Measurements from ENCODE around the gene GRM8. TPM values are rescaled to one million over a fixed set of nuclear protein-coding genes. Genes with fewer than 3 reads are reported as not detected.

Gene GRM8
- polyA plus RNA-seq, 1 donor from 2014 or later = 1.5 TPM

GRCh38 chr7:127290116-127290655, 37.4 kb upstream of the GRM8 start:
- TF ChIP-seq TAF1 (IDR thresholded peaks at IDR 0.05; ENCODE audit: low read depth) (no peak), CTCF (IDR thresholded peaks at IDR 0.05; ENCODE audit: poor library complexity, severe bottlenecking) (no peak), EZH2 (IDR thresholded peaks at IDR 0.05; ENCODE audit: borderline replicate concordance, insufficient read depth, low read length, poor library complexity, severe bottlenecking) (no peak), MXI1 (conservative IDR thresholded peaks at IDR 0.05; ENCODE audit: poor library complexity, severe bottlenecking) (no peak), RAD21 (conservative IDR thresholded peaks at IDR 0.05) (no peak), REST (IDR thresholded peaks at IDR 0.05; ENCODE audit: borderline replicate concordance) (no peak), EP300 (conservative IDR thresholded peaks at IDR 0.05; ENCODE audit: poor library complexity, severe bottlenecking) (no peak), SMC3 (conservative IDR thresholded peaks at IDR 0.05; ENCODE audit: poor library complexity) (no peak), POLR2AphosphoS5 (IDR thresholded peaks at IDR 0.05) (no peak)
- H3K27me3 ChIP-seq (ENCODE audit: insufficient read depth, low read depth, low read length) = no peaks in the 10 kb centered on the region
- H3K27ac ChIP-seq (ENCODE audit: low read length) = no peak overlapping the region

GRCh38 chr7:127287133-127287532, 34.4 kb upstream of the GRM8 start:
- H3K27ac ChIP-seq (ENCODE audit: low read length) = no peak overlapping the region
- H3K9me3 ChIP-seq (ENCODE audit: low read length) = no peaks in the 10 kb centered on the region
- no peaks in the 10 kb centered on the region for H3K36me3 ChIP-seq (ENCODE audit: insufficient read depth, low read length)
- no peaks in the 10 kb centered on the region for H3K27me3 ChIP-seq (ENCODE audit: insufficient read depth, low read depth, low read length)
- no peak overlapping the region for H3K4me2 ChIP-seq (ENCODE audit: low read length)
- no peak overlapping the region for H3K9ac ChIP-seq (ENCODE audit: low read length)
- no peaks in the 10 kb centered on the region for H3F3A ChIP-seq (ENCODE audit: insufficient read depth, low read length, poor library complexity, severe bottlenecking)
- no peaks in the 10 kb centered on the region for H4K20me1 ChIP-seq (ENCODE audit: insufficient read depth)
- H2AFZ ChIP-seq (ENCODE audit: low read depth, low read length) = no peak overlapping the region
- H3K4me3 ChIP-seq (ENCODE audit: low read length) = no peak overlapping the region
- no peaks in the 10 kb centered on the region for H3K79me2 ChIP-seq (replicated peaks; ENCODE audit: insufficient read depth, low read length)
- H3K9me2 ChIP-seq (ENCODE audit: insufficient read depth, low read length) = no peaks in the 10 kb centered on the region
- no peak for TF ChIP-seq EP300 (conservative IDR thresholded peaks at IDR 0.05; ENCODE audit: poor library complexity, severe bottlenecking)
- TF ChIP-seq POLR2AphosphoS5 (IDR thresholded peaks at IDR 0.05) = no peak
- no peak for TF ChIP-seq MXI1 (conservative IDR thresholded peaks at IDR 0.05; ENCODE audit: poor library complexity, severe bottlenecking)
- no peak for TF ChIP-seq EZH2 (IDR thresholded peaks at IDR 0.05; ENCODE audit: borderline replicate concordance, insufficient read depth, low read length, poor library complexity, severe bottlenecking)
- TF ChIP-seq SMC3 (conservative IDR thresholded peaks at IDR 0.05; ENCODE audit: poor library complexity) = no peak
- TF ChIP-seq RAD21 (conservative IDR thresholded peaks at IDR 0.05) = no peak
- no peak for TF ChIP-seq REST (IDR thresholded peaks at IDR 0.05; ENCODE audit: borderline replicate concordance)
- TF ChIP-seq CTCF (IDR thresholded peaks at IDR 0.05; ENCODE audit: poor library complexity, severe bottlenecking) = no peak
- no peak for TF ChIP-seq TAF1 (IDR thresholded peaks at IDR 0.05; ENCODE audit: low read depth)

More at GRCh38 chr7:127290116-127290655, 37.4 kb upstream of the GRM8 start:
- H3K4me2 ChIP-seq (ENCODE audit: low read length) = no peak overlapping the region
- H3K79me2 ChIP-seq (replicated peaks; ENCODE audit: insufficient read depth, low read length) = no peaks in the 10 kb centered on the region
- H3K9me2 ChIP-seq (ENCODE audit: insufficient read depth, low read length) = no peaks in the 10 kb centered on the region
- no peaks in the 10 kb centered on the region for H3F3A ChIP-seq (ENCODE audit: insufficient read depth, low read length, poor library complexity, severe bottlenecking)
- no peak overlapping the region for H3K9ac ChIP-seq (ENCODE audit: low read length)
- H3K36me3 ChIP-seq (ENCODE audit: insufficient read depth, low read length) = no peaks in the 10 kb centered on the region
- H4K20me1 ChIP-seq (ENCODE audit: insufficient read depth) = no peaks in the 10 kb centered on the region
- H3K4me3 ChIP-seq (ENCODE audit: low read length) = no peak overlapping the region
- H2AFZ ChIP-seq (ENCODE audit: low read depth, low read length) = no peak overlapping the region
- H3K9me3 ChIP-seq (ENCODE audit: low read length) = no peaks in the 10 kb centered on the region

All from neural cell (in vitro differentiated cells).